OCI-LY1 (cell line): ENCODE data around the gene SENP5.

Experiments
- CTCF ChIP-seq: fragments of 200-600 bp; sonication (generic), shearing (Covaris generic); IDR thresholded peaks from 2 replicates; pipeline ENCODE4 v1.5.1; 2017; ENCODE audit warnings: mild to moderate bottlenecking, antibody characterized with exemption, low read length, moderate library complexity, mixed read lengths
- EZH2 ChIP-seq: fragments of 200-600 bp; sonication (generic), shearing (Covaris generic); IDR thresholded peaks from 2 replicates; pipeline ENCODE4 v1.8.0; 2017; ENCODE audit warnings: borderline replicate concordance, mixed run types, mild to moderate bottlenecking, antibody characterized with exemption, low read length, moderate library complexity, mixed read lengths

- TF ChIP-seq CTCF (no peak), EZH2 (no peak)
Observed at GRCh38 chr3:196931828-196932587, 64.3 kb downstream of the SENP5 start.
